ENCODE data around the gene SLC27A1. TPM values are rescaled to one million over a fixed set of nuclear protein-coding genes. Genes with fewer than 3 reads are reported as not detected.

SLC27A1 gene
- total RNA-seq, 1 experiment from 2014 or later, result 8.6 TPM

GRCh38 chr19:17539238-17540117 is 69.2 kb downstream of the SLC27A1 start (continued):
- TF ChIP-seq ZNF425 (CRISPR knock-in tag; conservative IDR thresholded peaks at IDR 0.05) (no peak), NR2C2 (CRISPR knock-in tag; IDR thresholded peaks at IDR 0.05) (no peak), FOXP4 (CRISPR knock-in tag; IDR thresholded peaks at IDR 0.05) (peak; percentile 66; the same call in 1 of the 2 replicates), MLX (CRISPR knock-in tag; IDR thresholded peaks at IDR 0.05) (no peak)

- no peak for ATAC-seq
- H3K4me1 Mint-ChIP-seq, result peaks cover 4% of the 10 kb centered on the region
- H3K27me3 Mint-ChIP-seq (ENCODE audit: low read depth), result peaks cover 46% of the 10 kb centered on the region
- no peak overlapping the region for H3K4me3 Mint-ChIP-seq
- TF ChIP-seq GTF2I (CRISPR knock-in tag; conservative IDR thresholded peaks at IDR 0.05), result peak; percentile 90
- no peak for TF ChIP-seq IRF1 (CRISPR knock-in tag; IDR thresholded peaks at IDR 0.05)
- H3K27ac Mint-ChIP-seq, result no peak overlapping the region
- ChIA-PET POLR2A (interaction anchor here (0.6 kb wide), 1 partner anchor 292 kb away, joined by 7 read pairs; no protein-coding TSS in a partner anchor), CTCF (interaction anchor here (0.6 to 2.6 kb wide), 12 partner anchors 10 to 897 kb away, joined by 3 to 11 read pairs (median 6); partner anchors contain the start of gene PGLS)
- H3K36me3 Mint-ChIP-seq, result no peaks in the 10 kb centered on the region
- DNase-seq (ENCODE audit: low spot score), result no peak
- H3K9me3 Mint-ChIP-seq, result no peaks in the 10 kb centered on the region
These were observed 69.8 kb downstream of the SLC27A1 start for GRCh38 chr19:17540174-17540573.

- peaks cover 4% of the 10 kb centered on the region for H3K4me1 Mint-ChIP-seq
- H3K36me3 Mint-ChIP-seq, result no peaks in the 10 kb centered on the region
- no peak overlapping the region for H3K4me3 Mint-ChIP-seq
- DNase-seq (ENCODE audit: low spot score) (no peak), ATAC-seq (no peak)
- no peak overlapping the region for H3K27ac Mint-ChIP-seq
- ChIA-PET CTCF (no interaction called here), POLR2A (no interaction called here)
- TF ChIP-seq ZSCAN18 (CRISPR knock-in tag; IDR thresholded peaks at IDR 0.05), result no peak
- TF ChIP-seq GTF2I (CRISPR knock-in tag; conservative IDR thresholded peaks at IDR 0.05), result peak; percentile 85
- H3K9me3 Mint-ChIP-seq, result no peaks in the 10 kb centered on the region
- peaks cover 43% of the 10 kb centered on the region for H3K27me3 Mint-ChIP-seq (ENCODE audit: low read depth)
These were observed 70.9 kb downstream of the SLC27A1 start for GRCh38 chr19:17541184-17541759.

GRCh38 chr19:17542042-17542441 is 71.7 kb downstream of the SLC27A1 start:
- no peaks in the 10 kb centered on the region for H3K36me3 Mint-ChIP-seq
- peaks cover 38% of the 10 kb centered on the region for H3K27me3 Mint-ChIP-seq (ENCODE audit: low read depth)
- POLR2A ChIA-PET, result no interaction called here
- ATAC-seq (no peak), DNase-seq (ENCODE audit: low spot score) (no peak)
- TF ChIP-seq USF2 (CRISPR knock-in tag; IDR thresholded peaks at IDR 0.05) (no peak), IRF2 (CRISPR knock-in tag; IDR thresholded peaks at IDR 0.05; ENCODE audit: borderline replicate concordance, low read depth) (no peak), ATF3 (CRISPR knock-in tag; conservative IDR thresholded peaks at IDR 0.05) (no peak), ZBTB21 (CRISPR knock-in tag; IDR thresholded peaks at IDR 0.05; ENCODE audit: borderline replicate concordance) (no peak), TEAD1 (CRISPR knock-in tag; IDR thresholded peaks at IDR 0.05) (no peak), ZNF232 (CRISPR knock-in tag; IDR thresholded peaks at IDR 0.05) (no peak), ZNF671 (CRISPR knock-in tag; IDR thresholded peaks at IDR 0.05) (no peak), NFATC4 (CRISPR knock-in tag; IDR thresholded peaks at IDR 0.05) (no peak), PRDM15 (CRISPR knock-in tag; IDR thresholded peaks at IDR 0.05) (no peak)
- H3K4me1 Mint-ChIP-seq, result peaks cover 4% of the 10 kb centered on the region
- no peak overlapping the region for H3K27ac Mint-ChIP-seq
- no peaks in the 10 kb centered on the region for H3K9me3 Mint-ChIP-seq
- CTCF ChIA-PET, result no interaction called here
- H3K4me3 Mint-ChIP-seq, result no peak overlapping the region

Data from WTC11 (cell line).